Activated CD8-positive, alpha-beta memory T cell treated with anti-CD3 and anti-CD28 coated beads for 48 hours (primary cell): ENCODE data around the gene UQCRC1.
"Not testable (repeated sequence)": the region's sequence is repeated elsewhere in the genome, so short reads cannot be mapped to it uniquely, and the experiment has no call there.

Experiments used
- DNase-seq, 3 experiments: peaks; one replicate each; pipeline ENCODE4 v3.0.0-alpha.2; 2020; ENCODE audit warnings: low read depth in 2 of 3, low spot score in 2 of 3

The UQCRC1 gene

GRCh38 chr3:48555949-48556795, 53.3 kb downstream of the UQCRC1 start:
- no peak for DNase-seq

GRCh38 chr3:48555231-48555948, 54.1 kb downstream of the UQCRC1 start:
- no peak for DNase-seq

- DNase-seq: no peak
These were observed 55.3 kb downstream of the UQCRC1 start for GRCh38 chr3:48553886-48554845.

GRCh38 chr3:48553361-48553760, 56.1 kb downstream of the UQCRC1 start:
- DNase-seq: no peak

- DNase-seq: no peak
These were observed 57.1 kb downstream of the UQCRC1 start for GRCh38 chr3:48552111-48552951.

- not testable (repeated sequence) for DNase-seq
These were observed 57.8 kb downstream of the UQCRC1 start for GRCh38 chr3:48551651-48552050.
